ENCODE measurements around the gene NRL. TPM values are rescaled to one million over a fixed set of nuclear protein-coding genes. Genes with fewer than 3 reads are reported as not detected.
"Not testable (repeated sequence)": the region's sequence is repeated elsewhere in the genome, so short reads cannot be mapped to it uniquely, and the experiment has no call there.

NRL gene
- total RNA-seq, 2 donors from 2014 or later = 0.88 to 2.7 TPM

DNA sequence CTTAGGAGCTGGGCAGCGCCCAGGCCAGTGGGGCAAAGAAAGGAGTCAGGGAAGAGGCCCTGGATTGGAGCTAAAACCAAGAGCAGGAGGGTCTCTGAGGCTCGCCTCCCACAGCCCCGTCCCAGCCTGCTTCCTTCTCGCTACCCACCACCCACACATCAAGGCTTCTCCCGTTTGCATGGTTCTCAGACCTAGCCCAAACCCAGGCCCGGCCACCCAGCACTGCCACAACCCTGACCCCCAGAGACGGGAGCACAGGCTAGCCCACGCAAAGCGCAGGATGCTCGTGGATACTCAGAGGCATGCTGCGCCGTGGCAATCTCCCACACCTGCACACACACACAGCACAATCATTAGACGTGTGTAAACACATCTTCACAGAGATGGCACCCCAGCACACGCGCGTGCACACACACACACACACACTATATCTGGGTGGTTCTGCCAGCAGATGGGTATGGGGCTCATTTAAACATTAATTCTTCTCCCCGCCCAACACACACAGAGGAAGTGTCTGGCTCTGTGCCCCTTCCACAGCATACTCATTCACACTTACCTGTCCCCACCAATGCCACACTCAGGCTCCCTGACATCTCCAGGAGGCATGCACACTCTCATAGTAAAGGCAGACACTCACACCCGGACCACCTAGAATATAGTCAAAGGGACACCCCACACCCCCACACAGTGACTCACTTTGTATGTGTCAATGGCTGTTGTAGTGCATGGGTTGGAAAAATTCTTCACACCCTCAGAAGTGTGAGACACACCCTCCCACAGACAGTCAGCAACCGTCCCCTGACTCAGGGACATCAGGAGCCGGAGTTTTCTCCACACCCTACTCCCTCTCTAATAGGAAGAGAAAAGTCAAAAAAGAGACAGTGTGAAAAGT, 61.8 kb downstream of the NRL start:
- TF ChIP-seq, protein P1, sequence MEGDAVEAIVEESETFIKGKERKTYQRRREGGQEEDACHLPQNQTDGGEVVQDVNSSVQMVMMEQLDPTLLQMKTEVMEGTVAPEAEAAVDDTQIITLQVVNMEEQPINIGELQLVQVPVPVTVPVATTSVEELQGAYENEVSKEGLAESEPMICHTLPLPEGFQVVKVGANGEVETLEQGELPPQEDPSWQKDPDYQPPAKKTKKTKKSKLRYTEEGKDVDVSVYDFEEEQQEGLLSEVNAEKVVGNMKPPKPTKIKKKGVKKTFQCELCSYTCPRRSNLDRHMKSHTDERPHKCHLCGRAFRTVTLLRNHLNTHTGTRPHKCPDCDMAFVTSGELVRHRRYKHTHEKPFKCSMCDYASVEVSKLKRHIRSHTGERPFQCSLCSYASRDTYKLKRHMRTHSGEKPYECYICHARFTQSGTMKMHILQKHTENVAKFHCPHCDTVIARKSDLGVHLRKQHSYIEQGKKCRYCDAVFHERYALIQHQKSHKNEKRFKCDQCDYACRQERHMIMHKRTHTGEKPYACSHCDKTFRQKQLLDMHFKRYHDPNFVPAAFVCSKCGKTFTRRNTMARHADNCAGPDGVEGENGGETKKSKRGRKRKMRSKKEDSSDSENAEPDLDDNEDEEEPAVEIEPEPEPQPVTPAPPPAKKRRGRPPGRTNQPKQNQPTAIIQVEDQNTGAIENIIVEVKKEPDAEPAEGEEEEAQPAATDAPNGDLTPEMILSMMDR (IDR thresholded peaks at IDR 0.05) = no peak
- intact Hi-C loops (cut with DNase I) = no loop called here
- H3K9ac ChIP-seq (ENCODE audit: low read depth in 2 of 2, low read length in 2 of 2) = no peak overlapping the region

DNA sequence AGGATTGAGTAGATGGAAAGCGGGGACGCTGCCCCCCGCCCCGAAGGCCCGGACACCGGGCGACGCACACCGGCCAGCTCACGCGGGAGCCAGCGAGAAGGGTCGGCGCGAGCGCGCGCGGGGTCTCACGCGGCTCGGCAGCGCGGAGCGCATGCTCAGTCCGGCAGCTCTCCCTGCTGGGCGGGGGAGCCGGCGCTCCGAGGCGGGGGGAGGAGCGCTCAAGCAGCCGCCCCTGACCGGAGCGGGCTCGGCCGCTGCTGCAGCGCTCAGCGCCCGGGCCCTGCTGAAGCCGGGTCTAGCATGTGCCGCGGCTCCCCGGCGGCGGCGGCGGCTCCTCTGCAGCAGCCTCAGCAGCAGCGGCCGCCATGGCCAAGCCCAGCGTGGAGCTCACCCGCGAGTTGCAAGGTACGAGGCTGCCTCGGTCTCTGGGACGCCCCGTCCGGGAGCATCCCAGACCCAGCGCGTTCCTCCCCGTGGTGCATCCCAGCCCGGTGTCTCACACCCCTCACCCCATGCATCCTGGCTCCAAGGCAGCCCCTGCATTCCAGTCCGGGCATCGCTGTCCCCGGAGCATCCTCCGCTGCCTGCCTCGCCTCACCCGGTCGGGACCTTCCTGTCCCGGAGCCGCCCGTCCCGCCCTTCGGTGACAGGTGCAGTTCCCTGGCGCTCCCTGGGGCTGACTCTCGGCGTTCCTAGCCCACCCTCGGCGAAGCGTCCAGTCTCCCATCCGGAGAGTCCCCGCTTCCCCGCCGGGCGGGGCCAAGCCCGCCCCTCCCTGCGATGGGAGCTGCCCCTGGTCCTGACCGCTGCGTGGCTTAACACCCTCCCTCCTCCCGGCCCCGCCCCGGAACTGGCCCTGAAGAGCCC, 62.7 kb downstream of the NRL start, which contains the start of gene CARMIL3:
Gene CARMIL3, plus strand, starts transcription at position 221 of the 867 bp plus-strand sequence. Its CDS starts 145 bp downstream, at position 366.
- Histone ChIP-seq H3K27me3 (peaks cover 5% of the 10 kb centered on the region), H3K4me3 (peak within 1 kb of the TSS; percentile 52), H3K36me3 (no peaks in the 10 kb centered on the region), H3K9me3 (no peaks in the 10 kb centered on the region), H3K4me1 (no peaks in the 10 kb centered on the region), H3K27ac (no peak within 1 kb of the TSS), H3K9ac (ENCODE audit: low read depth in 2 of 2, low read length in 2 of 2) (peak within 1 kb of the TSS; percentile 57 to 68)
- intact Hi-C loops (cut with DNase I) = no loop called here
- peak; percentile 82 for DNase-seq
- TF ChIP-seq, protein P1 (IDR thresholded peaks at IDR 0.05) = no peak

More for the DNA sequence above, 61.8 kb downstream of the NRL start:
- no peak overlapping the region for H3K4me3 ChIP-seq
- no peaks in the 10 kb centered on the region for H3K9me3 ChIP-seq
- H3K4me1 ChIP-seq = no peaks in the 10 kb centered on the region
- peak; percentile 16 for DNase-seq
- H3K27me3 ChIP-seq = peaks cover 5% of the 10 kb centered on the region
- H3K27ac ChIP-seq = no peak overlapping the region
- H3K36me3 ChIP-seq = no peaks in the 10 kb centered on the region

DNA sequence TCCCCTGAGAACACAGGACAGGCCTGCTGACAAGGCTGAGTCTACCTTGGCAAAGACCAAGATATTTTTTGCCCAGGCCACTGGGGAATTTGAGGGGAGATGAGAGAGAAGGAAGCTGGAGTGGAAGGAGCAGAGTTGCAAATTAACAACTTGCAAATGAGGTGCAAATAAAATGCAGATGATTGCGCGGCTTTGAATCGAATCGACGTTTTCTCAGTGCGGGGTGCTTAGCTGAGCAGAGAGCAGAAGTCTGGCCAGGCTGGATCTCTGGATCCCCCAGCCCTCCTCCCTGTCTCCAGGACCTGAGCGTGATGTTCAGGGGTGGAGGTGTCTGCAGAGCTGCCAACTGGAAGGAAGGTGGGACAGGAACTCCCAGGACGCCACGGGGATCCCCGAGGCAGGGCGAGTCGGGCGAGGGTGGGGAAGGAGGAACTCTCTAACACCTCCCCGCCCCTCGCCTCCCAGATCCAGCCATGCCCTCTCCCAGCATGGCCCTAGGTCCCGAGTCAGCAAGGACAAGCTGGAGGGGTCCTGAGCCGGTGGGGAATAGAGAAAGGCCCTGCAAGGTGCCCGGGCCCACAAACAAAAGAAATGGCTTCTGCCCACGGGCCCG, 63.5 kb downstream of the NRL start:
- intact Hi-C loops (cut with DNase I) = no loop called here
- TF ChIP-seq, protein P1 (IDR thresholded peaks at IDR 0.05) = no peak
- Histone ChIP-seq H3K27me3 (peaks cover 5% of the 10 kb centered on the region), H3K9ac (ENCODE audit: low read depth in 2 of 2, low read length in 2 of 2) (peak overlapping the region; percentile 57 to 68), H3K27ac (no peak overlapping the region), H3K4me3 (peak overlapping the region; percentile 52), H3K36me3 (no peaks in the 10 kb centered on the region), H3K9me3 (no peaks in the 10 kb centered on the region), H3K4me1 (no peaks in the 10 kb centered on the region)
- DNase-seq = peak; percentile 71

DNA sequence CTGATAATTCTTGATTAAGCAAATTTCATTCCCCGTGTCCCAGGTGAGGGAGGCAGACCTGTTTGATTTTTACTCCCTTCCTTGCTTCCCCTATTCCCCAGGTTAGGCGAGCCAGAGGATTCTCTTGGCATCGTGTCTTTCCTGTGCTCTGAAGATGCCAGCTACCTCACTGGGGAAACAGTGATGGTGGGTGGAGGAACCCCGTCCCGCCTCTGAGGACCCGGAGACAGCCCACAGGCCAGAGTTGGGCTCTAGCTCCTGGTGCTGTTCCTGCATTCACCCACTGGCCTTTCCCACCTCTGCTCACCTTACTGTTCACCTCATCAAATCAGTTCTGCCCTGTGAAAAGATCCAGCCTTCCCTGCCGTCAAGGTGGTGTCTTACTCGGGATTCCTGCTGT, 64.0 kb downstream of the NRL start:
- intact Hi-C loops (cut with DNase I); H3K4me3 ChIP-seq; H3K9ac ChIP-seq (ENCODE audit: low read depth in 2 of 2, low read length in 2 of 2); H3K27ac ChIP-seq; H3K27me3 ChIP-seq; H3K9me3 ChIP-seq; H3K4me1 ChIP-seq; H3K36me3 ChIP-seq: not testable (repeated sequence)
- DNase-seq = peak; percentile 16

DNA sequence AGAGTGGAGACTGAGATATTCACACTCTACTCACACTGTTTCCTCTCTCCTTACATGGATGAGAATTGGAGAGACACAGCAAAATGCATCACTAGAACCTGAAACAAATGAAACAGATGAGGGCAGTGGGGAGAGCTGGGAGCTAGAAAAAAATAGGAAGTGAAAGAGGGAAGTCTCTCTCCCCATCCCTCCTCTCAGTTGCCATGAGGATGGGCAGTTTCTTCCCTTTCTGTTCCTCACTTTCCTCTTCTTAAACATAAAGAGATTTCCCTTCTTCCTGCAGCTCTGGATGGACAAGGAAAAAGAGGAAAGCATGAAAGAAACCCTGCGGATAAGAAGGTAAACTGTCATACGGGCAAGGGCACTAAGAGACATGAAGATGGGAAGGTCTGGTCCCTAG, 65.7 kb downstream of the NRL start:
- H3K4me1 ChIP-seq; H3K36me3 ChIP-seq; H3K4me3 ChIP-seq; DNase-seq; H3K9ac ChIP-seq (ENCODE audit: low read depth in 2 of 2, low read length in 2 of 2); H3K9me3 ChIP-seq; intact Hi-C loops (cut with DNase I); H3K27me3 ChIP-seq; H3K27ac ChIP-seq: not testable (repeated sequence)

DNA sequence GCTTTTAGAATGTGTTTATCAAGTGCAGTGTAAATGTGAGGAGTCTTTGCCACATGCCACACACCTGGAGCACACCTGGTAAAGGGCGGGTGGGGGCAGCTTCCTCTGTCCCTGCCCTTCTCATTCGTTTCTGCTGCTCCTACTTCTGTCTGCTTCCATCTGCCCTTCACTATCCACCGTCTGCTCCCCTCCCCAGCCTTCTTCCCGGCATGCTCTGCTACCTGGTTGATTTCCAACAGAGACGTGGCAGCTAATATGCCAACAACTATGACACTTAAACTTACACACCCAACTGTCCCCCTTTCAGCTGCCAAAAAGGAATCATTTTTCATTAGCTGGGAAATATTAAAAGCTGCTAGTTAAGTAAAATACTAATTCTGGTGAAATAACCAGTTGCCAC, 72.0 kb downstream of the NRL start:
- intact Hi-C loops (cut with DNase I) = no loop called here
- no peak for DNase-seq

More for the DNA sequence above, 72.0 kb downstream of the NRL start:
- Histone ChIP-seq H3K36me3 (no peaks in the 10 kb centered on the region), H3K27me3 (no peaks in the 10 kb centered on the region), H3K4me1 (no peaks in the 10 kb centered on the region), H3K27ac (no peak overlapping the region), H3K4me3 (no peak overlapping the region), H3K9me3 (no peaks in the 10 kb centered on the region), H3K9ac (ENCODE audit: low read depth in 2 of 2, low read length in 2 of 2) (no peak overlapping the region)
- TF ChIP-seq, protein P1 (IDR thresholded peaks at IDR 0.05) = no peak

Data from colonic mucosa (tissue), 4 donors.